ENCODE data around the gene TSPAN15.
"Not testable (repeated sequence)": the region's sequence is repeated elsewhere in the genome, so short reads cannot be mapped to it uniquely, and the experiment has no call there.

TSPAN15 gene

GRCh38 chr10:69504576-69505250, 53.4 kb downstream of the TSPAN15 start:
- DNase-seq: no peak

DNA sequence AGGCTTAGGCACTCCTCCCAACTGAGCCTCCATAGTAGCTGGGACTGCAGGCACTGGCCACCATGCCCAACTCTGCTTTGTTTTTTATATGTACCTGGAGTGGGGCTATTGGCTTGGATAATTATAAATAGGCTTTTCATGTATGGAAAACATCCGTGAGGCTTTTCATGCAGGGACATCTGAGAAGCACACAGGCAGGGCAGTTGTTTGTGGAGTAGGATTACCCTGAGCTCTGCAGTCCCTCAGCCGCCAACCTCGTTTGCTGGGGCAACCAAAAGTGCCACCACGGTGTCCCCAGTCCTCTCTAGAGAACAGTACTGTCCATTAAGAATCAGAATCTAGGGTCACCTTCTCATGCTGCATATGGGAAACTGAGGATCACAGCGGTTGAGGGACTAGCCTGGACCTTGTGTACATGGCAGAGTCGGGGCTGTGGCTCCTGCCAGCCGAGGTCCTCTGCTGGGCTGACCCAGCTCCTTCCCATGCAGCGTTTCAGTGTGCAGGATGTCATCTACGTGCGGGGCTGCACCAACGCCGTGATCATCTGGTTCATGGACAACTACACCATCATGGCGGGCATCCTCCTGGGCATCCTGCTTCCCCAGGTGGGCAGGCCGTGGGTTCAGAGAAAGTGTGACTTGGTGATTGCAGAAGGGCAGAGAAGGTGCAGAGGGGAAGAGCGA, 54.5 kb downstream of the TSPAN15 start:
- no peak for DNase-seq

GRCh38 chr10:69506487-69506833, 55.2 kb downstream of the TSPAN15 start:
- DNase-seq: no peak

DNA sequence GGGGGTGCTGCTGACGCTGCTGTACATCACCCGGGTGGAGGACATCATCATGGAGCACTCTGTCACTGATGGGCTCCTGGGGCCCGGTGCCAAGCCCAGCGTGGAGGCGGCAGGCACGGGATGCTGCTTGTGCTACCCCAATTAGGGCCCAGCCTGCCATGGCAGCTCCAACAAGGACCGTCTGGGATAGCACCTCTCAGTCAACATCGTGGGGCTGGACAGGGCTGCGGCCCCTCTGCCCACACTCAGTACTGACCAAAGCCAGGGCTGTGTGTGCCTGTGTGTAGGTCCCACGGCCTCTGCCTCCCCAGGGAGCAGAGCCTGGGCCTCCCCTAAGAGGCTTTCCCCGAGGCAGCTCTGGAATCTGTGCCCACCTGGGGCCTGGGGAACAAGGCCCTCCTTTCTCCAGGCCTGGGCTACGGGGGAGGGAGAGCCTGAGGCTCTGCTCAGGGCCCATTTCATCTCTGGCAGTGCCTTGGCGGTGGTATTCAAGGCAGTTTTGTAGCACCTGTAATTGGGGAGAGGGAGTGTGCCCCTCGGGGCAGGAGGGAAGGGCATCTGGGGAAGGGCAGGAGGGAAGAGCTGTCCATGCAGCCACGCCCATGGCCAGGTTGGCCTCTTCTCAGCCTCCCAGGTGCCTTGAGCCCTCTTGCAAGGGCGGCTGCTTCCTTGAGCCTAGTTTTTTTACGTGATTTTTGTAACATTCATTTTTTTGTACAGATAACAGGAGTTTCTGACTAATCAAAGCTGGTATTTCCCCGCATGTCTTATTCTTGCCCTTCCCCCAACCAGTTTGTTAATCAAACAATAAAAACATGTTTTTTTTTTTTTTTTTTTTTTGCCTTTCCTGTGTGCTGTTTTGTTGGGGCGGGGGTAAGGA, 55.8 kb downstream of the TSPAN15 start:
- no peak for DNase-seq

DNA sequence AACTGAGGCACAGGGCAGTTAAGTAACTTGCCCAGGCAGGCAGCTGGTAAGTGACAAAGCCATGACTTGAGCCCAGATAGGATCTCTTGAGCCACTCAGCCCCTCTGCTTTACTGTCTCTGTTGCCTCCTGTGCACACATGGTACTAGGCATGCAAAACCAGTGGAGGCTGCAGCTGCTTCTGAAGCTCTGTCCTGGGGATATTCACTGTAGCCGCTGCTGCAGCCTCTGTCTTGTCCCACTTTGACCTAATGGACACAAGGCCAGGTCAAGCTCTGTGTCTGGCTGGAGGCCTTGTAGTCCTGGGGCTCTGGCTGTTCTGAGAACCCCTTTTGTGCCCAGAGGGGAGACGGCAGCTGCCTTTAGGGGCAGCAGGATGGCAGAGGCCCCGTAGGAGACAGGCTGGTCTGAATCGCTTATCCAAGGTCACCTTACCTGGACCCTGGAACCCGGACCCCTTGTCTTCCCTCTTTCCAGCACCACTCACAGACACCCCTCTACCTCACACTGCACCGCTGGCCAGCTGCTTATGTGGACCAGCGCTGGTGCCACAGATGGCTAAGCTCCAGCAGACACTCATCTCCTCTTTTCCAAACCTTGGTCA, 57.6 kb downstream of the TSPAN15 start:
- no peak for DNase-seq

GRCh38 chr10:69512901-69513300, 61.6 kb downstream of the TSPAN15 start:
- DNase-seq: no peak

GRCh38 chr10:69513617-69514016, 62.4 kb downstream of the TSPAN15 start:
- DNase-seq: no peak

- DNase-seq: peak; percentile 74
These were observed 64.5 kb downstream of the TSPAN15 start for GRCh38 chr10:69515699-69516259.

DNA sequence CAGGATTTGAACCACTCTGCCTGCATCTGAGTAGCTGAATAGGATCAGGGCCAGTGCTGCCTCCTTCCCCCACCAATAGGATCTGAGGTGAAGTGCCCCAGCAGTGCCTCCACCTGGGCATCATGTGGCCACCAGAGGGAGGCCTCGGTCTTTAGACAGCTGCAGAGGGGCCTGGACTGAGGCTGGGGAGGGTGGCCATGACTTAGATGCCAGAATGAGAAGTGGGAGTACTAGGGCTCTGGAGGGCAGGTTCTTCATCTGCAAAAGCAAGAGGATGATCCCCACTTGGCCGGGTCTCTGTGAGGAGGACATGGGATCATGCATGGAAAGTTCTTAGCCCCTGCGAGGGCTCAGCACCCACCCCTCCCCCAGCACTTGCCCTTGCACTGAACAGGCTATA, 65.1 kb downstream of the TSPAN15 start:
- DNase-seq: no peak

DNA sequence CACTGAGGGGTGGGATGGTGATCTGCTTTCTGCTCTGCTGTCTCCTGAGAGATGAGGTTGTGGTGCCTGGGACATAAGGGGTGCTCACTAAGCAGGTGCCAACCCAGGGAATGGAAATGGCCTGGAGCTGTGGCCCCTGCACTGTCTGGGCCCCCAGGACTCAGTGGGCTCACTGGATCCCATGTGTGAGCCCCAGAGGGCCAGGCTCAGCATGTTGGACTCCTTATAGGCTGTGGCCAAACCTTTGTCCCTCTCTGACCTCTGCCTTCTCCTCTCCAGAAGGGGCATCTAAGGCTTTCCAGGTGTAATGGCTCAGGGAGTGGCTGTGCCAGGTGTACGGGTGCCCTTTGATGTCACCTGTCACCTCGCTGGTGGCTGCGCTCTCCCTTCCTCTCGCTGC, 65.5 kb downstream of the TSPAN15 start:
- DNase-seq: no peak

GRCh38 chr10:69517271-69517848, 66.1 kb downstream of the TSPAN15 start:
- DNase-seq: no peak

GRCh38 chr10:69527961-69528360, 76.7 kb downstream of the TSPAN15 start:
- DNase-seq: no peak

GRCh38 chr10:69533658-69534057, 82.4 kb downstream of the TSPAN15 start:
- DNase-seq: no peak

DNA sequence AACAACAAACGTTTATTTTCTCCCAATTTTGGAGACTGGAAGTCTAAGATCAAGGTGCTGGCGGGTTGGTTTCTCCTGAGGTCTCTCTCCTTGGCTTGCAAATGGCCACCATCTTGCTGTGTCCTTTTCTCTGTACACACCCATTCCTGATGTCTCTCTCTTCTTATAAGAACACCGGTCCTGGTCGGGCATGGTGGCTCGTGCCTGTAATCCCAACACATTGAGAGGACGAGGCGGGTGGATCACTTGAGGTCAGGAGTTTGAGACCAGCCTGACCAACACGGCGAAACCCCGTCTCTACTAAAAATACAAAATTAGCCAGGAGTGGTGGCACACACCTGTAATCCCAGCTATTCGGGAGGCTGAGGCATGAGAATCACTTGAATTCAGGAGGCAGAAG, 85.3 kb downstream of the TSPAN15 start:
- DNase-seq: not testable (repeated sequence)

- DNase-seq: no peak
These were observed 86.2 kb downstream of the TSPAN15 start for GRCh38 chr10:69537449-69537848.

GRCh38 chr10:69538461-69538860, 87.2 kb downstream of the TSPAN15 start:
- no peak for DNase-seq

DNA sequence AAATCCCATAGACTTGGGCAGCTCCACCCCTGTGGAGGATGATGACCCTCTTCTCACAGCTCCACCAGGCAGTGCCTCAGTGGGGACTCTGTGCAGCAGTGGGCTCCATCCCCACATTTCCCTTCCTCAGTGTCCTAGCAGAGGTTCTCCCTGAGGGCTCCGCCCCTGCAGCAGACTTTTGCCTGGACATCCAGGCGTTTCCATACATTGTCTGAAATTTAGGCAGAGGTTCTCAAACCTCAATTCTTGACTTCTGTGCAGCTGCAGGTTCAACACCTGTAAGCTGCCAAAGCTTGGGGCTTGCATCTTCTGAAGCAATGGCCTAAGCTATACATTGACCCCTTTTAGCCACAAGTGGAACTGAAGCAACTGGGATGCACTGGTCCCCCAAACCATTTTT, 90.2 kb downstream of the TSPAN15 start:
- DNase-seq: no peak

DNA sequence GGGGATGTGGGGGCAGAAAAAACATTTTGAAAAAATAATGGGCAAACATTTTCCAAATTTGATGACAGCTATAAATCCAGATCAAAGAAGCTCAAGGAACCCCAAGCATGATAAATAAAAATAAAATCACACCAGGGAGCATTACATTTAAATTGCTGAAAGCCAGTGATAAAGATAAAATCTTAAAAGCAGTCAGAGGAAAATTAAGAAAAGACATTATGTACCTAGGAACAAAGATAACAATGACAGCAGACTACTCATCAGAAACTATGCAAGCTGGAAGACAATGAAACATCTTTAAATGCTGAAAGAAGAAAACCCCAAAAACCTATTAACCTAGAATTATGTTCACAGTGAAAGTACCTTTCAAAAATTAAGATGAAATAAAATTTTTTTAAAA, 98.7 kb downstream of the TSPAN15 start:
- no peak for DNase-seq

GRCh38 chr10:69552268-69552667, 101.0 kb downstream of the TSPAN15 start:
- DNase-seq: no peak

- no peak for DNase-seq
These were observed 102.1 kb downstream of the TSPAN15 start for GRCh38 chr10:69553328-69553727.

GRCh38 chr10:69554611-69555010, 103.3 kb downstream of the TSPAN15 start:
- no peak for DNase-seq

Measured in kidney glomerular epithelial cell (primary cell).